Mesendoderm (in vitro differentiated cells): ENCODE results near the gene FYN.
"Not testable (repeated sequence)": the region's sequence is repeated elsewhere in the genome, so short reads cannot be mapped to it uniquely, and the experiment has no call there.

Experiments
- DNase-seq: peaks from one replicate; pipeline ENCODE4 v3.0.0; 2013
- H2AK5ac ChIP-seq: 2 replicates; pipeline ENCODE4 v1.6.1; 2013; ENCODE audit warnings: low read length, inconsistent platforms
- H2BK120ac ChIP-seq: 2 replicates; pipeline ENCODE4 v1.6.1; 2013; ENCODE audit warnings: low read depth, mild to moderate bottlenecking, low read length, moderate library complexity, mixed read lengths
- H2BK15ac ChIP-seq: replicated peaks from 2 replicates; pipeline ENCODE4 v1.6.1; 2013; ENCODE audit warnings: low read depth, mild to moderate bottlenecking, moderate library complexity
- H2BK5ac ChIP-seq: 2 replicates; pipeline ENCODE4 v1.6.1; 2013; ENCODE audit warnings: low read length, inconsistent platforms
- H3K18ac ChIP-seq: 2 replicates; pipeline ENCODE4 v1.6.1; 2013; ENCODE audit warnings: mild to moderate bottlenecking, low read length, mixed read lengths
- H3K23ac ChIP-seq: one replicate; pipeline ENCODE4 v1.6.1; 2013; ENCODE audit warnings: low read length
- H3K27ac ChIP-seq: 2 replicates; pipeline ENCODE4 v1.5.1; 2013; ENCODE audit warnings: low read depth, mild to moderate bottlenecking, inconsistent platforms, low read length, moderate library complexity
- H3K27me3 ChIP-seq: 2 replicates; pipeline ENCODE4 v1.6.1; 2013; ENCODE audit warnings: low read length, control low read depth, mild to moderate bottlenecking, inconsistent platforms; ENCODE audit not compliant: insufficient read depth, poor library complexity
- H3K36me3 ChIP-seq: 2 replicates; pipeline ENCODE4 v1.6.1; 2013; ENCODE audit warnings: low read length, inconsistent platforms; ENCODE audit not compliant: control insufficient read depth, insufficient read depth
- H3K4ac ChIP-seq: one replicate; pipeline ENCODE4 v1.6.1; 2013; ENCODE audit warnings: low read depth, mild to moderate bottlenecking, low read length, moderate library complexity
- H3K4me1 ChIP-seq: 2 replicates; pipeline ENCODE4 v1.6.1; 2013; ENCODE audit warnings: low read depth, low read length, inconsistent platforms; ENCODE audit not compliant: control insufficient read depth
- H3K4me2 ChIP-seq: 2 replicates; pipeline ENCODE4 v1.6.1; 2013; ENCODE audit warnings: low read length
- H3K4me3 ChIP-seq: 2 replicates; pipeline ENCODE4 v1.5.1; 2013; ENCODE audit warnings: mild to moderate bottlenecking, low read length
- H3K56ac ChIP-seq: one replicate; pipeline ENCODE4 v1.6.1; 2013; ENCODE audit warnings: low read length
- H3K79me1 ChIP-seq: 2 replicates; pipeline ENCODE4 v1.6.1; 2013; ENCODE audit warnings: low read length, inconsistent platforms
- H3K79me2 ChIP-seq: 2 replicates; pipeline ENCODE4 v1.6.1; 2013; ENCODE audit warnings: mild to moderate bottlenecking, low read length; ENCODE audit not compliant: control insufficient read depth, insufficient read depth
- H3K9ac ChIP-seq: 2 replicates; pipeline ENCODE4 v1.6.1; 2013; ENCODE audit warnings: low read length, inconsistent platforms
- H4K5ac ChIP-seq: one replicate; pipeline ENCODE4 v1.6.1; 2013; ENCODE audit warnings: low read length
- H4K8ac ChIP-seq: one replicate; pipeline ENCODE4 v1.6.1; 2013; ENCODE audit warnings: low read depth, mild to moderate bottlenecking, control low read depth, low read length, moderate library complexity
- WGBS: extraction: QIAGEN DNeasy Blood & Tissue Kit; methylation state at CpG from one replicate; pipeline ENCODE4 v1.1.7; 2013; ENCODE audit warnings: low lambda C conversion rate, missing lambda C conversion rate; ENCODE audit not compliant: insufficient coverage; ENCODE audit errors: extremely low coverage; 5-methylcytosine and 5-hydroxymethylcytosine counted together

Gene FYN

DNA sequence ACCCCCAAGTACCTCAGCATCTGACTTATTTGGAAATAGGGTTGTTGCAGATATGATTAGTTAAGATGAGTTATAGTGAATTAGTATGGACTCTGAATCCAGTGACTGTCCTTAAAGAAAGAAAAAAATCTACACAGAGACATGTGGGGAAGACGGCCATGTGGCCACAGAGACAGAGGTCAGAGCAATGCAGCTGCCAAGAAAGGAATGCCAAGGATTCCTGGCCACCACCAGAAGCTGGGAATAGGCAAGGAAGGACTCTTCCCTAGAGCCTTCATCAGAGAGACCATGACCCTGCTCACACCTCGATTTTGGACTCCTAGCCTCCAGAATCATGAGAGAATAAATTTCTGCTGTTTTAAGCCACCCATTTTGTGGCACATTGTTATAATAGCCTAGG, 81.8 kb downstream of the FYN start:
- Histone ChIP-seq H3K18ac (no peak overlapping the region), H4K5ac (no peak overlapping the region), H2AK5ac (no peak overlapping the region), H3K79me1 (peaks cover 12% of the 10 kb centered on the region), H2BK120ac (no peak overlapping the region), H4K8ac (no peak overlapping the region), H3K79me2 (no peaks in the 10 kb centered on the region), H3K23ac (no peak overlapping the region), H3K56ac (no peak overlapping the region), H2BK15ac (no peak overlapping the region), H2BK5ac (no peak overlapping the region), H3K27me3 (no peaks in the 10 kb centered on the region), H3K4me2 (no peak overlapping the region), H3K4me1 (peaks cover 3% of the 10 kb centered on the region), H3K4me3 (no peak overlapping the region), H3K36me3 (no peaks in the 10 kb centered on the region), H3K27ac (no peak overlapping the region), H3K9ac (no peak overlapping the region), H3K4ac (no peak overlapping the region)
- DNase-seq = no peak
- WGBS = no CpG with 5 or more reads among the region's 2 CpGs

DNA sequence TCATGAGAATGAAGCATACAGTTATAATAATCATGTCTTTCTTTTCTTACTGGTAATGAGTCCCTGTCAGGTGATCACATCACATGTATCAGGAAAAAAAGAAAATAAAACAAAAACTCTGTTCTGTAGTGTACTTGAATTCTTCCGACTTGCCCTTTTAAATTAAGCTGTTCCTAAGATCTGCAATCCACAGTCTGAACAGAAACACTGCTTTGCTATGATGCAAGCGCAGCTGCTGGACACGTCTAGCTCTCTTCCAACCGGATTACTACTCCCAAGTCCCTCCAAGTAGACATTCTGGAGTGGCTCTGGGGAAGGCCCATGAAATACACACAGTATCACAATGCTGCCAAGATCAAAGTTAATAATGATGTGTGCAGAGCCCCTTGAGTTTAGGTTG, 83.7 kb downstream of the FYN start:
- H3K23ac ChIP-seq = no peak overlapping the region
- peaks cover 12% of the 10 kb centered on the region for H3K79me1 ChIP-seq
- no peak overlapping the region for H4K5ac ChIP-seq
- no peak overlapping the region for H3K18ac ChIP-seq
- H3K27ac ChIP-seq = no peak overlapping the region
- H3K79me2 ChIP-seq = no peaks in the 10 kb centered on the region
- no peaks in the 10 kb centered on the region for H3K27me3 ChIP-seq
- no peak for DNase-seq
- no peak overlapping the region for H2BK120ac ChIP-seq
- H3K36me3 ChIP-seq = no peaks in the 10 kb centered on the region
- H2BK5ac ChIP-seq = no peak overlapping the region
- no peak overlapping the region for H3K4me3 ChIP-seq
- no peak overlapping the region for H3K56ac ChIP-seq
- no peak overlapping the region for H4K8ac ChIP-seq
- no peak overlapping the region for H2BK15ac ChIP-seq
- no peak overlapping the region for H3K4ac ChIP-seq
- H2AK5ac ChIP-seq = no peak overlapping the region
- no CpG with 5 or more reads among the region's 4 CpGs for WGBS
- H3K4me2 ChIP-seq = no peak overlapping the region
- peaks cover 4% of the 10 kb centered on the region for H3K4me1 ChIP-seq
- no peak overlapping the region for H3K9ac ChIP-seq

DNA sequence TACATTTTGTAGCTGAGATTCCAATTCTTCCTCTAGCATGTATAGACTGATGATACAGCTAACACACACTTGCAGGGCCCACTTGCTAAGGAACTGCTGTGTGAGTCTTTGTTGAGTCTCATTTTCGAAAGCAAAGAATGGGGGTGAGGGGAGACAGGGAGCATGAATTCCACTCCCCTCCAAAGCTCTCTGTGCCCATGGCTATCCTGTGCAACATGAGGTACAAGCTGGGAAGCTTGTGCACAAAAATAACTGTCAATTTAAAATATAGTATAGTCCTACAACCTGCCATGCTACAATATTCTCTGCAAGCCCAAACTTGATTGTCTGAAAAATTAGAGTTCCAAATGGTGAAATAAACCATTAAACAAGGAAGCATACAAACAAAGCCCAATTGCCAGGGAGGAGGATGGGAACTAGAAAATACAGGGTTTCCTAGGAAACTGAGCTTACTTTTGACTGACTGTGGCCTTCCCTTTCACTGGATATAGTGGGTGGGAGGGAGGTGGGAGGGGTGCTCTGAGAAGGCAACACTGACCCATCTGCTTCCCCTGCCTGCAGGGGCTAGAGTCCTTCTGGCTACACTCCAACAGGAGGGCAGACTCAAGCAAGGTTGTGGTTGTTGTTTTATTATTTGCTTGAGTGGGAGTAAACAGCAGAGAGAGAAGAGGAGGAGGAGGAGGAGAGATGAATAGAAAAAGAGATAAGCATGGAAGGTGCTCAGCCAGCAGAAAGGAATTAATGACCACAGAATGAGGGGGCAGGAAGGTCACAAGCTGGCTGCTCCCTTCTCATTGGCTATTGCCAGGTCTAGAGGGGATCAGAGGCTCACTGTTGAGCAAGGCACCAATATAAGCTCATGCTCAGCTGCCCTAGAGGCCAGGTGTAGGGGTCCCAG, 84.6 kb downstream of the FYN start:
- no peak overlapping the region for H4K5ac ChIP-seq
- H4K8ac ChIP-seq = no peak overlapping the region
- H2BK15ac ChIP-seq = no peak overlapping the region
- no peak overlapping the region for H3K4me3 ChIP-seq
- H3K4ac ChIP-seq = no peak overlapping the region
- no peak overlapping the region for H2BK120ac ChIP-seq
- H3K56ac ChIP-seq = no peak overlapping the region
- H3K23ac ChIP-seq = no peak overlapping the region
- peaks cover 7% of the 10 kb centered on the region for H3K4me1 ChIP-seq
- H3K9ac ChIP-seq = no peak overlapping the region
- peak overlapping the region; percentile 45 for H3K27ac ChIP-seq
- H3K18ac ChIP-seq = no peak overlapping the region
- DNase-seq = no peak
- H2AK5ac ChIP-seq = no peak overlapping the region
- WGBS = no CpG with 5 or more reads among the region's 1 CpG
- no peak overlapping the region for H2BK5ac ChIP-seq
- peaks cover 13% of the 10 kb centered on the region for H3K79me1 ChIP-seq
- H3K36me3 ChIP-seq = no peaks in the 10 kb centered on the region
- H3K4me2 ChIP-seq = no peak overlapping the region
- no peaks in the 10 kb centered on the region for H3K27me3 ChIP-seq
- no peaks in the 10 kb centered on the region for H3K79me2 ChIP-seq

DNA sequence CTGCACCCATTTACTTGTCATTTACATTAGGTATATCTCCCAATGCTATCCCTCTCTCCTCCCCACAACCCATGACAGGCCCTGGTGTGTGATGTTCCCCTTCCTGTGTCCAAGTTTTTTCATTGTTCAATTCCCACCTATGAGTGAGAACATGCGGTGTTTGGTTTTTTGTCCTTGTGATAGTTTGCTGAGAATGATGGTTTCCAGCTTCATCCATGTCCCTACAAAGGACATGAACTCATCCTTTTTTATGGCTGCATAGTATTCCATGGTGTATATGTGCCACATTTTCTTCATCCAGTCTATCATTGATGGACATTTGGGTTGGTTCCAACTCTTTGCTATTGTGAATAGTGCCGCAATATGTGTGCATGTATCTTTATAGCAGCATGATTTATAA, 87.1 kb downstream of the FYN start:
- not testable (repeated sequence) for H3K56ac ChIP-seq, H2BK120ac ChIP-seq, H3K18ac ChIP-seq, H3K4me2 ChIP-seq, H2BK5ac ChIP-seq, H2AK5ac ChIP-seq, H3K4ac ChIP-seq, H2BK15ac ChIP-seq, DNase-seq, H3K79me2 ChIP-seq, H3K27me3 ChIP-seq, H4K5ac ChIP-seq, H3K9ac ChIP-seq, H3K23ac ChIP-seq, H3K4me1 ChIP-seq, H3K36me3 ChIP-seq, H3K27ac ChIP-seq, H3K4me3 ChIP-seq, H4K8ac ChIP-seq
- peaks cover 16% of the 10 kb centered on the region for H3K79me1 ChIP-seq
- no CpG with 5 or more reads among the region's 2 CpGs for WGBS

DNA sequence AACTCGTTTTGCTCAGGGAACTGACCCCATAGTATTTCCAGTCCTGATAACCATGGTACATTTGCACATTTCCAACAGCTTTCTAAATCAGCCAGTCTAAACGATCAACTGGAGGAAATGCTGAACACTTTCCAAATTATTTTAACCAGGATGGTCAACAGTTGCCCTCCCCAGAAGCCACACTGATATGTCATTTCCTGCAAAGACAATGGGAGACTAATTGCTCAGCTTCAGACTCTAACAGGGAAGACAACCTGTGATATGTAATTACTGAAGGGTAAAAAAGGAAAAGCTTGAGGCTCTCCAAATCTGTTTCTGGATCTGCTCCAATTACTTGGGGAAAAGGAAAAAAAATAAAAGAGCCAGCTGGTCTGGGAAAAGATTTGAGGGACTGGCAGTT, 88.8 kb downstream of the FYN start:
- DNase-seq = no peak
- Histone ChIP-seq H3K27me3 (no peaks in the 10 kb centered on the region), H4K8ac (no peak overlapping the region), H3K18ac (no peak overlapping the region), H3K56ac (no peak overlapping the region), H3K4me2 (no peak overlapping the region), H3K79me2 (no peaks in the 10 kb centered on the region), H3K27ac (no peak overlapping the region), H3K4ac (no peak overlapping the region), H2BK120ac (no peak overlapping the region), H3K79me1 (peaks cover 14% of the 10 kb centered on the region), H3K36me3 (no peaks in the 10 kb centered on the region), H2BK15ac (no peak overlapping the region), H2AK5ac (no peak overlapping the region), H3K4me1 (peaks cover 7% of the 10 kb centered on the region), H4K5ac (no peak overlapping the region), H3K23ac (no peak overlapping the region), H3K9ac (no peak overlapping the region), H2BK5ac (no peak overlapping the region), H3K4me3 (no peak overlapping the region)
- WGBS = no CpG with 5 or more reads among the region's 2 CpGs
